Esophagus squamous epithelium (tissue), 4 donors: ENCODE data around the gene PDSS1.

Experiments
- POLR2A ChIP-seq, 4 donors: fragments of 450-650 bp; IDR thresholded peaks; one replicate each; pipeline ENCODE4 v1.6.1; 2017; ENCODE audit warnings: antibody characterized with exemption in 4 of 4, mild to moderate bottlenecking in 4 of 4, moderate library complexity in 3 of 4
- TF ChIP-seq, protein P1 (sequence below), 6 experiments: fragments of 450-650 bp in 4 of 6; fragments of 200-600 bp in 2 of 6; sonication (generic) in 2 of 6; IDR thresholded peaks; one replicate each; pipeline ENCODE4 v1.5.1; 2016 to 2019; ENCODE audit warnings: antibody characterized with exemption in 6 of 6, mild to moderate bottlenecking in 4 of 6, moderate library complexity in 4 of 6

DNA sequence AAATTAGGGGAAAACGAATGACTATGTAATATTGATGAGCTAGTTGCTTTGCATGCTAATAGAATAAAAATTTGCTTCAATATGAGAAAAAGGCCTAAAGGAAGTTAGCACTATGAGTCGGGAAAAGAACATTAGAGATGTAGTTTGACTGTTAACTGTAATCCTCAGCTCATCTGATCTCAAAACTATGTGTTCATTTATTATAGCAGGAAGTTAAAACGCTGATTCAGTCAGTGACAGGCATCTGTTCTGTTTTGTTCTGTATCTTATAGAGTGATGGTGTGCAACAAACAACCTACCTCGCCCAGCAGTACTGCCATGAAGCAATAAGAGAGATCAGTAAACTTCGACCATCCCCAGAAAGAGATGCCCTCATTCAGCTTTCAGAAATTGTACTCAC is 48.6 kb downstream of the PDSS1 start:
- TF ChIP-seq, protein P1, sequence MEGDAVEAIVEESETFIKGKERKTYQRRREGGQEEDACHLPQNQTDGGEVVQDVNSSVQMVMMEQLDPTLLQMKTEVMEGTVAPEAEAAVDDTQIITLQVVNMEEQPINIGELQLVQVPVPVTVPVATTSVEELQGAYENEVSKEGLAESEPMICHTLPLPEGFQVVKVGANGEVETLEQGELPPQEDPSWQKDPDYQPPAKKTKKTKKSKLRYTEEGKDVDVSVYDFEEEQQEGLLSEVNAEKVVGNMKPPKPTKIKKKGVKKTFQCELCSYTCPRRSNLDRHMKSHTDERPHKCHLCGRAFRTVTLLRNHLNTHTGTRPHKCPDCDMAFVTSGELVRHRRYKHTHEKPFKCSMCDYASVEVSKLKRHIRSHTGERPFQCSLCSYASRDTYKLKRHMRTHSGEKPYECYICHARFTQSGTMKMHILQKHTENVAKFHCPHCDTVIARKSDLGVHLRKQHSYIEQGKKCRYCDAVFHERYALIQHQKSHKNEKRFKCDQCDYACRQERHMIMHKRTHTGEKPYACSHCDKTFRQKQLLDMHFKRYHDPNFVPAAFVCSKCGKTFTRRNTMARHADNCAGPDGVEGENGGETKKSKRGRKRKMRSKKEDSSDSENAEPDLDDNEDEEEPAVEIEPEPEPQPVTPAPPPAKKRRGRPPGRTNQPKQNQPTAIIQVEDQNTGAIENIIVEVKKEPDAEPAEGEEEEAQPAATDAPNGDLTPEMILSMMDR (IDR thresholded peaks at IDR 0.05), result no peak
- TF ChIP-seq POLR2A (IDR thresholded peaks at IDR 0.05), result no peak
